ENCODE results near the gene ADGRG3.

DNA sequence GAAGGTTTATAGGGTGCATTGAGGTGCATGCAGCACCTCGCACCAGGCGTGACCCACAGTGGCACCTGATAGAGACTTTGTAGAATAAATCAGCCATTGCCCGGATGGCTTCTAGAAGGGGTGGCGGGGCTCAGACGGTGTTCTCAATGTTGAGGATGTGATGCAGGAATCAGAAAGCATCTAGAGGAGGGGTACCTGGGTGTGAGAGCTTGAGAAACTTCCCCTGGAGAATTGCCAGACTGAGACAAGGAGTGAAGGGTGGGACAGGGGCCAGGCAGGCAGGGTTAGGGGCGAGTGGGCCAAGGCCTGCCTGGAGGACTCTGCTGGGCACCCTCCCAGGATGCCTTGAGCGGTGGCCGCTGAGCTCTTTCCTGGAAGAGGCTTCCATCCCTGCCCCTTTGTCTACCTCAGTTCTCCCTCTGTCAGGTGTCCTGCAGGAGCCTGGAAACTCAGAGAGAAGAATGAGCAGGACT, 48.9 kb upstream of the ADGRG3 start:
- TF ChIP-seq, protein P1, sequence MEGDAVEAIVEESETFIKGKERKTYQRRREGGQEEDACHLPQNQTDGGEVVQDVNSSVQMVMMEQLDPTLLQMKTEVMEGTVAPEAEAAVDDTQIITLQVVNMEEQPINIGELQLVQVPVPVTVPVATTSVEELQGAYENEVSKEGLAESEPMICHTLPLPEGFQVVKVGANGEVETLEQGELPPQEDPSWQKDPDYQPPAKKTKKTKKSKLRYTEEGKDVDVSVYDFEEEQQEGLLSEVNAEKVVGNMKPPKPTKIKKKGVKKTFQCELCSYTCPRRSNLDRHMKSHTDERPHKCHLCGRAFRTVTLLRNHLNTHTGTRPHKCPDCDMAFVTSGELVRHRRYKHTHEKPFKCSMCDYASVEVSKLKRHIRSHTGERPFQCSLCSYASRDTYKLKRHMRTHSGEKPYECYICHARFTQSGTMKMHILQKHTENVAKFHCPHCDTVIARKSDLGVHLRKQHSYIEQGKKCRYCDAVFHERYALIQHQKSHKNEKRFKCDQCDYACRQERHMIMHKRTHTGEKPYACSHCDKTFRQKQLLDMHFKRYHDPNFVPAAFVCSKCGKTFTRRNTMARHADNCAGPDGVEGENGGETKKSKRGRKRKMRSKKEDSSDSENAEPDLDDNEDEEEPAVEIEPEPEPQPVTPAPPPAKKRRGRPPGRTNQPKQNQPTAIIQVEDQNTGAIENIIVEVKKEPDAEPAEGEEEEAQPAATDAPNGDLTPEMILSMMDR (conservative IDR thresholded peaks at IDR 0.05) = no peak
- TF ChIP-seq EZH2 (IDR thresholded peaks at IDR 0.05; ENCODE audit: low read depth) = no peak

Data from PC-9 (cell line).